ENCODE measurements around the gene SYT7.

DNA sequence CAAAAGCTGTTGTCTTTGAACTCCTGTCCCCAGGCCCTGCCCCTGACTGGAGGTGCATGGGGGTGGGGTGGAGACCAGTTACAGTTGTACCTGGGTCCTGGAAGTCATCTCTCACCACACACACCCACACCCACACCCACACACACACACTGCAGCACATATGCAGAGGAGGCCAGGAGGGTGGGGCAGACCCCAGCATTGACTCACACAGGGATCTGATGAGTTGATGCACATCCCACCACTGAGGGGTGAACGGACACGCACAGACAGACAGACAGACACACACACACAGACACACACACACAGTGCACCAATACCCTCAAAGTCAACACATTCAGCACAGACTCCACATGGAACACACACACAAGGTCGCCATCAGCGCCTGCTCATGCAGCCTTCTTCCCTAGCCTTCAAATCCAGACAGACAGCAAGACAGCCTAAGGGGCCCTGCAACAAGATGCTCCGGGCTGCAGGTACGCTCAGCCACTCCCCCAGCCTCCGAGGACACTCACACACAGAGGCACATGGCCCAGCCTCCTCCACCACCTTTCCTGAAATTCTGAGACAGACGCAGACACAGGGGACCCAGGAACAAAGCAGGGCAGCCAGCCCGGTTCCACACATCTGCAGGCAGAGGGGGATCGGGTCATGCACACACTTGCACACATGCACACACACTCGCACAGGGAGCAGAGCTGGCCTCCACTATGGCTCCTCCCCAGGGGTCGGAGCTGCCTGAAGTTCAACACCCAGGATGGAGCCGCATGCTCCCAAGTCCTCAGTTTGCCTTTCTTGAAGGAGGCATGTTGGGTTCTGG, 26.5 kb downstream of the SYT7 start:
- TF ChIP-seq, protein P1, sequence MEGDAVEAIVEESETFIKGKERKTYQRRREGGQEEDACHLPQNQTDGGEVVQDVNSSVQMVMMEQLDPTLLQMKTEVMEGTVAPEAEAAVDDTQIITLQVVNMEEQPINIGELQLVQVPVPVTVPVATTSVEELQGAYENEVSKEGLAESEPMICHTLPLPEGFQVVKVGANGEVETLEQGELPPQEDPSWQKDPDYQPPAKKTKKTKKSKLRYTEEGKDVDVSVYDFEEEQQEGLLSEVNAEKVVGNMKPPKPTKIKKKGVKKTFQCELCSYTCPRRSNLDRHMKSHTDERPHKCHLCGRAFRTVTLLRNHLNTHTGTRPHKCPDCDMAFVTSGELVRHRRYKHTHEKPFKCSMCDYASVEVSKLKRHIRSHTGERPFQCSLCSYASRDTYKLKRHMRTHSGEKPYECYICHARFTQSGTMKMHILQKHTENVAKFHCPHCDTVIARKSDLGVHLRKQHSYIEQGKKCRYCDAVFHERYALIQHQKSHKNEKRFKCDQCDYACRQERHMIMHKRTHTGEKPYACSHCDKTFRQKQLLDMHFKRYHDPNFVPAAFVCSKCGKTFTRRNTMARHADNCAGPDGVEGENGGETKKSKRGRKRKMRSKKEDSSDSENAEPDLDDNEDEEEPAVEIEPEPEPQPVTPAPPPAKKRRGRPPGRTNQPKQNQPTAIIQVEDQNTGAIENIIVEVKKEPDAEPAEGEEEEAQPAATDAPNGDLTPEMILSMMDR (IDR thresholded peaks at IDR 0.05 in 8 of 11, conservative IDR thresholded peaks at IDR 0.05 in 3 of 11), result no peak
- TF ChIP-seq POLR2AphosphoS5 (IDR thresholded peaks at IDR 0.05), result no peak

Measured in spleen (tissue), 7 donors.